NT2/D1 (cell line): ENCODE data around the gene SHD.

Experiments
- DNase-seq: peaks from one replicate; pipeline ENCODE4 v3.0.0-alpha.2; 2011; ENCODE audit warnings: low read depth, low spot score
- H3K27me3 ChIP-seq: 2 replicates; pipeline ENCODE4 v1.6.0; 2011; ENCODE audit warnings: mild to moderate bottlenecking; ENCODE audit not compliant: insufficient read length, insufficient read depth
- H3K36me3 ChIP-seq: 2 replicates; pipeline ENCODE4 v1.6.1; 2011; ENCODE audit warnings: mild to moderate bottlenecking, low read length, mixed read lengths; ENCODE audit not compliant: insufficient read depth, insufficient read length
- H3K4me1 ChIP-seq: 2 replicates; pipeline ENCODE4 v1.5.1; 2011; ENCODE audit not compliant: insufficient read depth, insufficient read length
- H3K4me3 ChIP-seq: 2 replicates; pipeline ENCODE4 v1.5.1; 2011; ENCODE audit warnings: low read depth; ENCODE audit not compliant: insufficient read length
- H3K9ac ChIP-seq: 2 replicates; pipeline ENCODE4 v1.6.0; 2011; ENCODE audit warnings: low read depth; ENCODE audit not compliant: insufficient read length
- H3K9me3 ChIP-seq: 2 replicates; pipeline ENCODE4 v1.5.1; 2011; ENCODE audit warnings: mild to moderate bottlenecking, low read length; ENCODE audit not compliant: insufficient read depth
- SUZ12 ChIP-seq: IDR thresholded peaks from 2 replicates; pipeline ENCODE4 v1.6.1; 2011; ENCODE audit not compliant: insufficient read length, insufficient read depth; ENCODE audit errors: extremely low read depth
- YY1 ChIP-seq: IDR thresholded peaks from 2 replicates; pipeline ENCODE4 v1.6.1; 2011; ENCODE audit not compliant: insufficient read length, insufficient read depth
- ZNF274 ChIP-seq: IDR thresholded peaks from 2 replicates; pipeline ENCODE4 v1.6.1; 2011; ENCODE audit warnings: mild to moderate bottlenecking, low read depth, low read length

Gene SHD

DNA sequence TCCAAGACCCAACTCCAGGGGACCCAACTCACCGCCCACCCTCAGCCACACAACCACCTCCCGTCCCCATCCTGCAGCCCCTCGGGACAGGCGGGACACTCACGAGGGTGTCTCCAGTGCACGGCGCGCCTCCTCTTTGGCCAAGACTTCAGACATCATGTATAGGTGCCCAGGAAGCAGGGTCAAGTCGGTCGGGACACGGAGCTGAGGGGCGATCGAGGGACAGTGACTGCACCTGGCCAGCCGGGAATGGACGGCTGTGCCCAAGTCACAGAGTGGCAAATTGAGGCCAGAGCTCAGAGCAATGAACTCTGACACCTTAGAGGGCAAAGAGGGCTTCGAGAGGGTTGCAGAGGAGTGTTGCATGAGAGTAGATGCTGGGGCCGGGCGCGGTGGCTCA lies 50.8 kb downstream of the SHD start:
- H3K9ac ChIP-seq: no peak overlapping the region
- H3K36me3 ChIP-seq: peaks cover 6% of the 10 kb centered on the region
- H3K4me1 ChIP-seq: peaks cover 6% of the 10 kb centered on the region
- H3K9me3 ChIP-seq: no peaks in the 10 kb centered on the region
- H3K27me3 ChIP-seq: peaks cover 7% of the 10 kb centered on the region
- TF ChIP-seq YY1: no peak
- TF ChIP-seq ZNF274: no peak
- TF ChIP-seq SUZ12: no peak
- DNase-seq: no peak
- no peak overlapping the region for H3K4me3 ChIP-seq

DNA sequence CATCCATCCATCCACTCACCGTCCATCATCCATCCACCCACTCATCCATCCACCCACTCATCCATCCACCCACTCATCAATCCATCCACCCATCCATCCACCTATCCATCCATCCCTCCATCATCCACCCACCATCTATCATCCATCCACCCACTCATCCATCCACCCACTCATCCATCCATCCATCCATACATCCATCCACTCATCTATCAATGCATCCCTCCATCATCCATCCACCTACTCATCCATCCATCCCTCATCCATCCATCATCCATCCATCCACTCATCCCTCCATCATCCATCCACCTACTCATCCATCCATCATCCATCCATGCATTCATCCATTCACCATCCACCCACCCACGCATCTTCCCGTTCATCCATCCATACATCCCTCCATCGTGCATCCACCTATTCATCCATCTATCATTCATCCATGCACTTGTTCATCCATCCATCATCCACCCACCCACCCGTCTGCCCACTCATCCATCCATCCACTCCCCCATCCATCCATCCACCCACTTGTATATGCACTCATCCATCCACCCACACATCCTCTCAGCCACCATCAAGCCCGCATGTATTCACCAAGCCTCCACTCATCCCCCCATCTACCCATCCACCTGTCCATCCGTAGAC lies 56.0 kb downstream of the SHD start:
- Histone ChIP-seq H3K9ac (no peak overlapping the region), H3K4me3 (no peak overlapping the region)
- TF ChIP-seq ZNF274 (no peak), SUZ12 (no peak), YY1 (no peak)

DNA sequence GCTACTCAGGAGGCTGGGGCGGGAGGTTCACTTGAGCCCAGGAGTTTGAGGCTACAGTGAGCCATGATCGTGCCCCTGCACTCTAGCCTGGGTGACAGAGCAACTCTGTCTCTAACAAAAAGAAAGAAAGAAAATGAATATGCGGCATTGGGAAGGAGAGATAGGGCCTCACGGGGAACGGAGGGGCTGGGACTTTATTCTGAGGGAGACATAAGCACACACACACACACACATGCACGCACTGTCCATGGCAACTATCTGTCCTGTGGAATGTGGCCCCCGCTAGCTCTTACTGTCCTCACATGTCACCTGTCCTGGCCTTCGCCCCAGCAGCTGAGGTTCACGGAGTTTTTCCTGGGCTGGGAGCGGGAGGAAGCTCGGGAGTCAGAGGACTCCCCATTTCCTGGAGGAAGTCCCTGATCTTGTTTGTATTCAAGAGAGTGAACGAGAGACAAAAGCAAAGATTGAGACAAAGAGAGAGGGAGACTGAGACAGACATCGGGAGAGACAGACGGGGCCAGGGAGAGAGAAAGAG lies 58.9 kb downstream of the SHD start:
- Histone ChIP-seq H3K4me3 (peak overlapping the region; percentile 34), H3K27me3 (peaks cover 49% of the 10 kb centered on the region), H3K9ac (peak overlapping the region; percentile 77), H3K4me1 (peaks cover 7% of the 10 kb centered on the region), H3K9me3 (no peaks in the 10 kb centered on the region), H3K36me3 (peaks cover 4% of the 10 kb centered on the region)
- TF ChIP-seq ZNF274: no peak
- TF ChIP-seq SUZ12: no peak
- TF ChIP-seq YY1: no peak
- DNase-seq: no peak

More for the DNA sequence above, 56.0 kb downstream of the SHD start:
- Histone ChIP-seq H3K36me3 (peaks cover 4% of the 10 kb centered on the region), H3K9me3 (no peaks in the 10 kb centered on the region), H3K4me1 (peaks cover 7% of the 10 kb centered on the region), H3K27me3 (peaks cover 35% of the 10 kb centered on the region)
- DNase-seq: no peak

DNA sequence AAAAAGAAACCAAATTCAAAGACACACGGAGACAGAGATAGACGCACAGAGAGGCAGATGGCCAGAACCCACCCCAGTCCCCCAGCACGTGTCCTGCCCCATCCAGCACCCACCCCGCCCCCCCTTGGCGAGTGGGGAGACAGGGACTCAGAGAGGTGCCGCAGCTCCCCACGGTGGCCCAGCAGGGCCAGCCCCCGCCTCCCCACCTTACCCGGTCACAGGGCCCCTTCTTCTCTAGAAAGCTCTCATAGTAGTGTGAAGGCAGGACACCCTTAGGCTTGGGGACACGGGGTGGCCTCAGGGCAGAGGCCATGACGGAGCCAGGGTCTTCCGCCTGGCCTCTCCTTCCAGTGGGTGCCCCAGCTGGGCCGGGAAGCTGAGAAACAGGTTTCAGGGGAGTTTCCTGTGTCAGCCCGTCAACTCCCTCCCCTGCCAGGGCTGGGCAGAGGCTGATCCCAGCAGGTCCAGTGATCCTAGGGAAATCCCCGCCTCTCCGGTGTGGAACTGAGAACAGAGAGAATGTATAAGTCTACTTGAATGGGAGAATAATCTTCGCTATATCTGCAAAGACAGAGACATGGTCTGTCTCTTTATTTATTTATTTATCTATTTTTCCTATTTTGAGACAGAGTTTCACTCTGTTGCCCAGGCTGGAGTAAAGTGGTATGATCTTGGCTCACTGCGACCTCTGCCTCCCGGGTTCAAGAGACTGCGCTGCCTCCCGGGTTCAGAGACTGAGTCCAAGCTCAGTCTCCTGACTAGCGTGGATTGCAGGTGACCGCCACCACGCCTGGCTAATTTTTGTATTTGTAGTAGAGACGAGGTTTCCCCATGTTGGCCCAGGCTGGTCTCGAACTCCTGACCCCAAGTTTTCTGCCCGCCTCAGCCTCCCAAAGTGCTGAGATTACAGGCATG lies 59.6 kb downstream of the SHD start, which contains the start of gene STAP2:
Gene STAP2, minus strand, starts transcription at position 387 of the 915 bp plus-strand sequence. Its CDS starts 74 bp downstream, at position 313.
- Histone ChIP-seq H3K27me3 (peaks cover 48% of the 10 kb centered on the region), H3K4me3 (peak within 1 kb of the TSS; percentile 34), H3K9ac (peak within 1 kb of the TSS; percentile 77), H3K9me3 (no peaks in the 10 kb centered on the region), H3K4me1 (peaks cover 7% of the 10 kb centered on the region), H3K36me3 (peaks cover 4% of the 10 kb centered on the region)
- TF ChIP-seq ZNF274 (no peak), SUZ12 (no peak), YY1 (no peak)
- no peak for DNase-seq
